ENCODE measurements around the gene MACROH2A1.
A peak's percentile ranks its signal among the peaks of the same experiment; 100 is the strongest.

Gene MACROH2A1

GRCh38 chr5:135435467-135436330 lies 36.7 kb upstream of the MACROH2A1 start:
- no peak for DNase-seq

GRCh38 chr5:135434591-135435466 lies 35.8 kb upstream of the MACROH2A1 start:
- no peak for DNase-seq

- no peak for DNase-seq
These were observed 34.8 kb upstream of the MACROH2A1 start for GRCh38 chr5:135433681-135434426.

GRCh38 chr5:135432113-135432512 lies 33.1 kb upstream of the MACROH2A1 start:
- DNase-seq: no peak

- DNase-seq: no peak
These were observed 31.1 kb upstream of the MACROH2A1 start for GRCh38 chr5:135430135-135430437.

GRCh38 chr5:135429301-135430134 lies 30.5 kb upstream of the MACROH2A1 start:
- DNase-seq: no peak

GRCh38 chr5:135428586-135428985 lies 29.6 kb upstream of the MACROH2A1 start:
- no peak for DNase-seq

- peak; percentile 94 for DNase-seq
These were observed 27.4 kb upstream of the MACROH2A1 start for GRCh38 chr5:135426102-135427082.

- peak; percentile 51 for DNase-seq
These were observed 26.6 kb upstream of the MACROH2A1 start for GRCh38 chr5:135425641-135426040.

- no peak for DNase-seq
These were observed 24.8 kb upstream of the MACROH2A1 start for GRCh38 chr5:135423846-135424168.

- peak; percentile 61 for DNase-seq
These were observed 24.3 kb upstream of the MACROH2A1 start for GRCh38 chr5:135423146-135423845.

- no peak for DNase-seq
These were observed 23.4 kb upstream of the MACROH2A1 start for GRCh38 chr5:135422419-135422818.

- no peak for DNase-seq
These were observed 18.1 kb upstream of the MACROH2A1 start for GRCh38 chr5:135417083-135417482.

- no peak for DNase-seq
These were observed 6.1 kb upstream of the MACROH2A1 start for GRCh38 chr5:135405082-135405481.

GRCh38 chr5:135402031-135402430 lies 3.0 kb upstream of the MACROH2A1 start:
- DNase-seq: no peak

GRCh38 chr5:135400866-135401265 lies 1.8 kb upstream of the MACROH2A1 start:
- no peak for DNase-seq

GRCh38 chr5:135399794-135400542 lies 937 bp upstream of the MACROH2A1 start:
- peak; percentile 68 for DNase-seq

- peak; percentile 51 for DNase-seq
These were observed 724 bp downstream of the MACROH2A1 start for GRCh38 chr5:135398160-135398854.

GRCh38 chr5:135397084-135397483 lies 1.9 kb downstream of the MACROH2A1 start:
- DNase-seq: no peak
